ENCODE measurements around the gene PRL. TPM values are rescaled to one million over a fixed set of nuclear protein-coding genes. Genes with fewer than 3 reads are reported as not detected.

Gene PRL
- total RNA-seq, 6 experiments from 2014 or later = not detected

DNA sequence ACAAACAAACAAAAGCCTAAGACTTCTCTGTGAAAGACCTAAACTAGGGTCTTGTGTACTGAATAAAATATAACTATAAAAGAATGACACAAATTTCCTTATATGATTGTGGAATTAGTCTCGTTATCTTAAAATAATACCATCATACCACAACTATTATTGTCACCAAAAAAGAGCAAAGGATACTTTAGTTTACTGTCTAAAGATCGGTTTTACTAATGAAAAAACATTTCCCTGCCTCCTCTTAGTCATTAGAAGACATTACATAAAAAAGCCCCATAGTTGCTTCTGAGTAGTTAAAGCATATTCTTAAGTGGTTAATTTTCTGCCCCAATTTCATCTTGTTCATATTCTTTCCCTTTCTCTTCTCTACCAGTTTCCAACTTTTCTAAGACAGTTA is 33.1 kb downstream of the PRL start:
- TF ChIP-seq, protein P1, sequence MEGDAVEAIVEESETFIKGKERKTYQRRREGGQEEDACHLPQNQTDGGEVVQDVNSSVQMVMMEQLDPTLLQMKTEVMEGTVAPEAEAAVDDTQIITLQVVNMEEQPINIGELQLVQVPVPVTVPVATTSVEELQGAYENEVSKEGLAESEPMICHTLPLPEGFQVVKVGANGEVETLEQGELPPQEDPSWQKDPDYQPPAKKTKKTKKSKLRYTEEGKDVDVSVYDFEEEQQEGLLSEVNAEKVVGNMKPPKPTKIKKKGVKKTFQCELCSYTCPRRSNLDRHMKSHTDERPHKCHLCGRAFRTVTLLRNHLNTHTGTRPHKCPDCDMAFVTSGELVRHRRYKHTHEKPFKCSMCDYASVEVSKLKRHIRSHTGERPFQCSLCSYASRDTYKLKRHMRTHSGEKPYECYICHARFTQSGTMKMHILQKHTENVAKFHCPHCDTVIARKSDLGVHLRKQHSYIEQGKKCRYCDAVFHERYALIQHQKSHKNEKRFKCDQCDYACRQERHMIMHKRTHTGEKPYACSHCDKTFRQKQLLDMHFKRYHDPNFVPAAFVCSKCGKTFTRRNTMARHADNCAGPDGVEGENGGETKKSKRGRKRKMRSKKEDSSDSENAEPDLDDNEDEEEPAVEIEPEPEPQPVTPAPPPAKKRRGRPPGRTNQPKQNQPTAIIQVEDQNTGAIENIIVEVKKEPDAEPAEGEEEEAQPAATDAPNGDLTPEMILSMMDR (IDR thresholded peaks at IDR 0.05) = no peak
- no peak overlapping the region for H3K27ac Mint-ChIP-seq
- no peaks in the 10 kb centered on the region for H3K36me3 Mint-ChIP-seq (ENCODE audit: low read depth)
- peaks cover 5% of the 10 kb centered on the region; the same call in 1 of the 2 replicates for H3K9me3 Mint-ChIP-seq
- DNase-seq = no peak
- no peaks in the 10 kb centered on the region for H3K27me3 Mint-ChIP-seq (ENCODE audit: insufficient read depth)
- H3K4me3 Mint-ChIP-seq = no peak overlapping the region
- H3K4me1 Mint-ChIP-seq (ENCODE audit: low read depth) = no peaks in the 10 kb centered on the region

DNA sequence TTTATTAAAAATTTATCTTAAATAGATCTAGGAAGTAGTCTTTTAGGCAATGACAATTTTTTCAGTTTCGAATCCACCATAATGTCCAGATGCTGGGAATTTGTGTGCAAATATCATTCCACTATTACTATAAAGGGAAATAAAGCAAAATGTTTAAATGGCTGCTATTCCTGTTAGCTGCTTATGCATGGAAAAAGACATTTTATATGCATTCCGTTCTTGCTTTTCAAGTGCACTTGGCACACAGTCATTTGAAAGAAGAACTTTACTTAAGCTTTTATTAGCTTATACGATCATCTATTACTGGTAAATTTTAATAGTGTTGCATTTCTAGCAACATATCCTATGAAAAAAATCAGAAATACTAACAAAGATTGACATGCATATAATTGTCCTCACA is 42.0 kb downstream of the PRL start:
- TF ChIP-seq, protein P1 (IDR thresholded peaks at IDR 0.05) = no peak
- Mint-ChIP-seq H3K9me3 (peaks cover 4% of the 10 kb centered on the region), H3K4me3 (no peak overlapping the region), H3K27ac (no peak overlapping the region), H3K27me3 (ENCODE audit: insufficient read depth) (0 out of 2 replicates have a peak, but pooled peaks cover 2% of the 10 kb centered on the region), H3K4me1 (ENCODE audit: low read depth) (peaks cover 8% of the 10 kb centered on the region; the same call in 1 of the 2 replicates), H3K36me3 (ENCODE audit: low read depth) (no peaks in the 10 kb centered on the region)
- no peak for DNase-seq

DNA sequence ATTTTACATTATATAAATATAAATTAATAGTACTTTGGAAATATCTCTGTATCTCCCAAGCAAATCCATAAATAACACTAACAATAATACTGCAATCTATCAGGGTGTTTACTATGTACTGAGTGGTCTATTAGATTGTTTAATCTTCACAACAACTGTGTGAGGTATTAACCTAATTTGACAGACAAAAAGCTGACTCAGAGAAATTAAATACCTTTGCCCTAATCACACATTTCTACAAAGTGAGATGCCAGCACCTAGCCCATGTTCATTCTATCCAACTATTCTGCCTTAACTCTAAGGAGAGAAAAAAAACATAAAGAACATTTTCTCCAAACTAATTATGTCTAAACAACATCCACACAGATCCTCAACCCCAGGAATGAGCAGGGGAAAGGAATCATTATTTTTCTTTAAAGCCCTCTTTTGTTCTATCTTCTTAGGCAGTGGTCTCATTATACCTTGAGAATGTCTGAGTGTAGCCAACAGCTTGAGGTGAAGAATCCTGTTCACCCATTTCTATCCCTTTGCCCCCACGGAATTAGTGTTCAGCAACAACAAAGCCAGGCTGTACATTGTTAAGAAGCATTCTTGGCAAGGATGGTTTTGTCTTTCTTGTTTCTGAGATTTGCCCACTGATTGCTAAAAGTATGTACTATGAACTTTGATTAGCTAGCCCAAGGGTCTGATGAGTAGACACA is 42.7 kb downstream of the PRL start:
- Mint-ChIP-seq H3K4me1 (ENCODE audit: low read depth) (peaks cover 8% of the 10 kb centered on the region; the same call in 1 of the 2 replicates), H3K27ac (no peak overlapping the region), H3K9me3 (peaks cover 4% of the 10 kb centered on the region), H3K4me3 (no peak overlapping the region), H3K27me3 (ENCODE audit: insufficient read depth) (0 out of 2 replicates have a peak, but pooled peaks cover 2% of the 10 kb centered on the region), H3K36me3 (ENCODE audit: low read depth) (no peaks in the 10 kb centered on the region)
- TF ChIP-seq, protein P1 (IDR thresholded peaks at IDR 0.05) = no peak
- DNase-seq = no peak

DNA sequence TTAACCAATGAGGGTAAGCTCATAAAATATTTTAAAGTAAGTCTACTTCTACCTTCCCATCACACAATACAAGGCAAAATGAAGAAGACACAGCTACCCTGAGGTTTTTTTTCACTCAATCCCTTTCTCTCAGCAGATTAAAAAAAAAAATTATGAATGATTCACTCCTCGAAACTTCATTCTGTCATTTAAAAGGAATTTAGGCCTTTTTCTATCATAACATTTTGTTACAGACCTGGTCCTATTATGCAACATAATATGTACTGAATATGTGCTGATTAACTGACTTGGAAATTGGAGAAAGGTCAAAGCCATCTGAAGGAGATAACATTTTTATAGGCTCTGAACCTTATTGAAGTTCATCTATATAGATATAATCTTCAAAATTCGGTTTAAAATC is 45.5 kb downstream of the PRL start:
- TF ChIP-seq, protein P1 (IDR thresholded peaks at IDR 0.05) = no peak
- Mint-ChIP-seq H3K4me1 (ENCODE audit: low read depth) (peaks cover 8% of the 10 kb centered on the region; the same call in 1 of the 2 replicates), H3K27ac (no peak overlapping the region), H3K4me3 (no peak overlapping the region), H3K9me3 (peaks cover 13% of the 10 kb centered on the region), H3K36me3 (ENCODE audit: low read depth) (no peaks in the 10 kb centered on the region), H3K27me3 (ENCODE audit: insufficient read depth) (no peaks in the 10 kb centered on the region)
- no peak for DNase-seq

DNA sequence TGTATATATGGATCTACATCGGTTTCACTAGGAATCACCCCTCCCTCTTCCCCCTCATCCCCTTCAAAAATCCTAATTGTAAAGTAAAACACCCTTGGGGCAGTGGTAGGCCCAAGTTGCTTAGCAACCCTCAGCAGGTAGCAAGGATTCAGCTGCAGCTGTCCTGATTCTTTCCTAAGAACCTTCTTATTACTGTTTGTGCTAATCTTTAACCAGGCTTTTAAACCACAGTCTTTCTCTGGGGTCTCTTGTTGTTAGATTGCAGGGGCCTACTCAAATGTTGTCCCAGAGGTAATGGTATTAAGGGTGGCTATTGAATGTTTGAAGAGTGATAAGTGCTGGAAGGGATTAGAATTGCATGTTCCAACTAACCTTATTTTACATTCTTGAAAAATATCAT is 46.4 kb downstream of the PRL start:
- Mint-ChIP-seq H3K9me3 (peaks cover 18% of the 10 kb centered on the region), H3K4me1 (ENCODE audit: low read depth) (peaks cover 8% of the 10 kb centered on the region; the same call in 1 of the 2 replicates), H3K27ac (no peak overlapping the region), H3K36me3 (ENCODE audit: low read depth) (no peaks in the 10 kb centered on the region), H3K4me3 (no peak overlapping the region), H3K27me3 (ENCODE audit: insufficient read depth) (no peaks in the 10 kb centered on the region)
- DNase-seq = no peak
- TF ChIP-seq, protein P1 (IDR thresholded peaks at IDR 0.05) = no peak
